SK-N-SH (cell line): ENCODE results near the gene ADAMTS20.

Experiments used
- CHD2 ChIP-seq: fragments of 150-350 bp; IDR thresholded peaks from 2 replicates; pipeline ENCODE4 v1.6.1; 2018; ENCODE audit warnings: low read length; ENCODE audit not compliant: partially characterized antibody
- CTCF ChIP-seq: fragments of 200-600 bp; sonication (generic); IDR thresholded peaks from 2 replicates; pipeline ENCODE4 v1.6.1; 2017; ENCODE audit warnings: antibody characterized with exemption, mild to moderate bottlenecking, moderate library complexity
- EP300 ChIP-seq, 2 experiments: IDR thresholded peaks; 2 replicates each; pipeline versions ENCODE4 v1.4.0 to v1.6.1; 2012; ENCODE audit warnings: borderline replicate concordance in 1 of 2, low read depth in 1 of 2, low read length in 1 of 2
- EZH2phosphoT487 ChIP-seq: fragments of 200-600 bp; sonication (generic); IDR thresholded peaks from 2 replicates; pipeline ENCODE4 v1.6.1; 2017; ENCODE audit warnings: low read depth, mixed run types, mild to moderate bottlenecking, antibody characterized with exemption, moderate library complexity, borderline replicate concordance
- FOXM1 ChIP-seq: IDR thresholded peaks from 2 replicates; pipeline ENCODE4 v1.4.0; 2012; ENCODE audit warnings: low read depth, mild to moderate bottlenecking
- GABPA ChIP-seq: IDR thresholded peaks from 2 replicates; pipeline ENCODE4 v1.4.0; 2012; ENCODE audit warnings: low read depth, mild to moderate bottlenecking
- JUND ChIP-seq: IDR thresholded peaks from 2 replicates; pipeline ENCODE4 v1.4.0; 2012
- MEF2A ChIP-seq: IDR thresholded peaks from 2 replicates; pipeline ENCODE4 v1.4.0; 2012; ENCODE audit warnings: low read depth, borderline replicate concordance
- MXI1 ChIP-seq: IDR thresholded peaks from 2 replicates; pipeline ENCODE4 v1.6.1; 2012; ENCODE audit warnings: mild to moderate bottlenecking, low read depth, low read length, improper control_type of control experiment
- POLR2AphosphoS5 ChIP-seq: IDR thresholded peaks from 2 replicates; pipeline ENCODE4 v1.6.1; 2012; ENCODE audit warnings: low read depth, low read length
- RFX5 ChIP-seq: IDR thresholded peaks from 2 replicates; pipeline ENCODE4 v1.6.1; 2012; ENCODE audit warnings: mild to moderate bottlenecking, improper control_type of control experiment, low read length
- SMC3 ChIP-seq: IDR thresholded peaks from 2 replicates; pipeline ENCODE4 v1.6.1; 2012; ENCODE audit warnings: low read depth, low read length, improper control_type of control experiment
- TCF12 ChIP-seq: IDR thresholded peaks from 2 replicates; pipeline ENCODE4 v1.4.0; 2012
- YY1 ChIP-seq: IDR thresholded peaks from 2 replicates; pipeline ENCODE4 v1.4.0; 2012; ENCODE audit warnings: low read depth, mild to moderate bottlenecking

GRCh38 chr12:43577381-43577780 lies 25.4 kb upstream of the ADAMTS20 start:
- TF ChIP-seq CTCF (no peak), MEF2A (no peak), SMC3 (no peak), POLR2AphosphoS5 (no peak), EP300 (IDR thresholded peaks at IDR 0.05; ENCODE audit: borderline replicate concordance in 1 of 2, low read depth in 1 of 2, low read length in 1 of 2) (no peak), CHD2 (no peak), RFX5 (no peak), MXI1 (no peak), JUND (no peak), TCF12 (no peak), GABPA (no peak), EZH2phosphoT487 (no peak), YY1 (no peak), FOXM1 (no peak)
